Glomerular visceral epithelial cell (primary cell): ENCODE results near the gene PAX7.
"Not testable (repeated sequence)": the region's sequence is repeated elsewhere in the genome, so short reads cannot be mapped to it uniquely, and the experiment has no call there.

Experiments
- DNase-seq: peaks from one replicate; pipeline ENCODE4 v3.0.0-alpha.2; 2016; ENCODE audit errors: extremely low spot score

The PAX7 gene

DNA sequence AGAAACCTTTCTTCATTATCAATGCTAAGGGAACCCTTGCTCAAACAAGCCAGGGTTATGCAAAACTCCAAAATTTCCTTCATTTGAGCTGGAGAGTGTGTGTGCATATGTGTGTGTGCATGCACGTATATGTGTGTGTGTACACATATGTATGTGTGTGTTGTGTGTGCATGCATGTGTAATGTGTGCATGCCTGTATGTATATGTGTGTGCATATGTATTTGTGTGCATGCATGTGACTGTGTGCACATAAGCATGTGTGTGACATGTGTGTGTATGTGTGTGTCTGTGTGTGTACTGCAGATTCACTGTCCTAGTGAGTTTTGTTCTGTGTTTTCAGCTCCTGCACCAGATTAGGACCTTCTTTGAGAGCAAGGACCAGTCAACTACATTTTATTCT is 28.2 kb downstream of the PAX7 start:
- DNase-seq: no peak

DNA sequence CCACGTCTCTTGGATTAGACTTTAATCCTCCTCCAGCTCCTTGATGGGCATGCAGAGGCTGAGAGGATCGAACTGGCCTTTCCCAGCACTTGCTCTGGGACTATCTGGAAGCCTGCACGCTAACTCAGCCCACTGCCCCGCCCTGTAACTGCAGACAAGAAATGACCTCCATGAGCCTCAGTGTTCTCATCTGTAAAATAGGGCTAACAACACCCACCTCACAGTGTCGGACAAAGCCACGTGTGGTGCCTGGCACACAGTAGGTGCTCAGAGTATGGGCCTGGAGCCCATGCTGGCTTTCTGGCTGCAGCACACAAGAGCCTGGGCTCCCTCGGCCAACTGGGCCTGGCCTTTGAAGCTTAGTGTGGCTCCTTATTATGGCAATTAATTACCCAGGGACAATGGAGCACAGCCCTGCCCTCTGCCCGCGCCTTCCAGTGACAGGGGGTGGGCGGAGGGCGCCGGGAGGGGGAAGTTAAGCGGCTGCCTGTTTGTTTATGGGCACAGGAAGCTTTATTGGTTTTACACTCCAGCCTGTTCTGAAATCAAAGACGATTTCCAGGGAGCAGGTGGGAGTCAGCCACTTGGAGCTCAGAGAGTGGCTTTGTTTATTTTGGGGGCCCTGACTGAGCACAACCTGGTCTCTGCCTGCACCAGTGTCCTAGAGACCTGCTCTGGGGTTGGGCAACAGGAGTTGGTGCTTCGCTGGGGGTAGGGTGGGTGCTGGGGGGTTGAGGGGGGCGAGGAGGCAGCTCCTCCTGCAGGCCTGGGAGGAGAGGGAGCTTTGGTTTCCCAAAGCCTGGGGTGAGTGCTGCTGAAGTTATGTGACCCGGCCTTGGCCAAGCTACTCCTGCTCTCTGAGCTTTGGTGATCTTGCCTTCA is 31.0 kb downstream of the PAX7 start:
- no peak for DNase-seq

DNA sequence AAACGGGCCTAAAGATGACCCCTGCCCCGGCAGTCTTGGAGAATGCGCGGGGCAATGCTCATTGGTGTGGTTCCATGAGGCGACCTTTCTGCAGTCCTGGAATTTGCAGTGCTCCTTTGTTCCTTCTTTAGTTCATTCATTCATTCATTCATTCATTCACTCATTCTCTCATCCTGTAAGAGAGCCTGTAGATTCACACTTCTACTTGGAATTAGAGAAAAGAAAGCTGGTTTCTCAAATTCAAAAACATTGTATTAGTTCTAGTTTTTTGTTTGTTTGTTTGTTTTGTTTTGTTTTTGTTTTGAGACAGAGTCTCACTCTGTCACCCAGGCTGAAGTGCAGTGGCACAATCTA is 31.6 kb downstream of the PAX7 start:
- DNase-seq: no peak

DNA sequence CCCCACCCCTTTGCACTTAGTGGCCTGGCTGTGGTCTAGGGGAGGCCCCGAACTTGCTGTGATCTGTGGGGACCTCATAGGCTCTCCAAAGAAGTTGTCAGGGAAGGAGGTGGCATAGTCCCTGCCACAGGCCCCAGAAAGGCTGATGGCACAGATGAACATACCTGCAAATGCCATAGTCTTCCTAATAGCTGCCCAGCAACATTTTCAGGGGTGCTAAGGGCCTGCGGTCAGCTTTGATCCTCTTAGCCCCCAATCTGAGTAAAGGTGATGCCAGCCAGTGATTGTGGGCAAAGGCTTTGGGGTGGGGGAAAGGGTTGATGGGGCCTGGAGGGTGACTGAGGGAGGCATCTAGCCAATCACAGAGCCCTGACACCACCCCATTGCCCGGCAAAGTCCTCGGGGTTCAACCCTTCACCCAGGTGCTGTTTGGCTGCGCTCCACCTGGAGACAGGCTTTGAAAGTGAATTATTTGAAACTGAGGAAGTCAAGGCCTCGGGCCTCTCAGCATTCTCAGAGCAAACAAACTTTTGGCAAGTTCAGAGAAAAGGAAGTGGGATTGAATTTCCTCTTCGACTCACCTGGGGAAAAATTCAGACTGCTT is 35.8 kb downstream of the PAX7 start:
- DNase-seq: no peak

GRCh38 chr1:18667333-18667732 is 36.7 kb downstream of the PAX7 start:
- no peak for DNase-seq

- DNase-seq: no peak
These were observed 37.4 kb downstream of the PAX7 start for GRCh38 chr1:18668046-18668445.

DNA sequence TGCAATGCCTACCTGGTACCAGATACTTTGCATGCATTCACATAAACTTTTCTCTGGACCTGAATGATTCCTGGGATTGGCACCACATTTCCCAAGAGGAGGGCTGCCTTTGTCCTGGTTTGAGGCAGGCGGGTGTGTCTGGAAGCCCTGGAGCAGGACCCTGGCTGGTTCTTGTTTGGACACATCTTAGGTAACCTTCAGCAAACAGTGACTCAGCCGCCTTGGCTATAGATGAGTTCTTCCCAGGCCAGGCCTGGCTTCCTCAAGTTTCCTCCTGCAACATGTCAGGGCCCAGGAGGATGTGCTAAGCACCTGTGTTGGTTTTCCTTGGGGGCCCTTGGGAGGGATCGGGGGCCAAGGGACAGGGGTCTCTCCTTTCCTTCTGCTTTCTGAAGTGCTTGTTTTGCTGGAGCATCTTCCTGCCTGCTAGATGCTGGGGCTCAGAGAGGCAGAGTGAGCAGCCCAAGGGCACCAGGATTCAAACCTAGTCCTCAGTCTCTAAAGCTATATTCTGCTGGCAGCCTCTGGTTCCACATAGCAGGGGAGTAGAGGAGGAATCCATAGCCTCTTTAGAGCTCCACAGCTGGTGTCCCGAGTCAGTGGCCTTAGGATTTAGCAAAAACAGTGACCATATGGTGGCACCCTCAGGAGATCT is 38.2 kb downstream of the PAX7 start:
- DNase-seq: no peak

GRCh38 chr1:18670121-18670867 is 39.6 kb downstream of the PAX7 start:
- DNase-seq: no peak

- DNase-seq: no peak
These were observed 40.2 kb downstream of the PAX7 start for GRCh38 chr1:18670868-18671225.

DNA sequence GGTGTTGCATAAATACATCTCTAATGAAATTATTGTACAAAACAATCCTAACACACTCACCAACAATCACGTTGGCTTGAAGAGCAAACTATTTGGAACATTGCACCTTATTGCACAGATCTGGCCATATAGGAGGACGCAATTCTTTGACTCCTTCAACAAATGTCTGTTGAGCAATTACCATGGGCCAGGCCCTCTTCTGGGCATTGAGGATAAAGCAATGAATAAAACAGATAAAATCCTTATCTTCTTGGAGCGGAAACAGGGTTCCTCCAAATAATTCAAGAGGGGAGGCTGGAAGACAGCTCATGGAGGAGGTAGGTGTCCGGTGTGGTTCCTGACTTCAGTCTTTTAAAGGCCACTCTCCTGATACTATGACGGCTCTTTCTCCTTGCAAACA is 43.3 kb downstream of the PAX7 start:
- DNase-seq: no peak

DNA sequence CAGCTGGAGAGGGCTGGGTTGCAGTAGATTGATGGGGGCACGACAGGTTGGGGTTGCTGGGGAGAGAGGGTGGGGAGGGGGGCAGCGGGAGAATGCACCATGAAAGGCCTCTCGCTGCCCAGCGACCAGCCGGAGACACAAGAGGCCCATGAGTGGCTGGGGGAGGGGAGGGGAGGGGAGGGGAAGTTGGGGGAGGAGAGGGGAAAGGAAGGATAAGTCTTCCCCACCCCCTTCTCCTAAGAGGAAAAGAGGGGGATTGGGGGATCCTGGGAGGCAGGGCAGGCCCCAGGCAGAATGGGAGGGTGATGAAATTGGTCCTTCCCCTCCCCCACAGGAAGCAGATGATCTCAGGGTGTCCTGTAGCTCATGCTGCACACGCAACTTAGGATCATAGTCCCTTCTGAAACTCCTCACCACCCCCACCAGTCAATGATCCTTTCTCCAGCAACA is 45.7 kb downstream of the PAX7 start:
- no peak for DNase-seq

DNA sequence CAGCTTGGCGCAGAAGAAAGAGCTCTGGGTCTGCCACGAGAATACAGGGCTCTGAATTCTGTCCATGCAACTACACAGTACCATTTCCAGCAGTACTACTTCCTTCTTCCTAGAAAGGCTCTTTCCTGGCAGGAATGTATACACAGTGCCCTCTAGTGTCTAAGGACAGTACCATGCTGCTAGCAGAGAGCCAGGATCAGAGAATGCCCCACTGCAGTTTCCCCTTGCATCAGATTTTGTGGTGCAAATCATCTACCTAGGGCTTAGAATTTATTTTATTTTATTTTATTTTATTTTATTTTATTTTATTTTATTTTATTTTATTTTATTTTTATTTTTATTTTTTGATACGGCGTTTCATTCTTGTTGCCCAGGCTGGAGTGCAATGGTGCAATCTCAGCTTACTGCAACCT is 50.8 kb downstream of the PAX7 start:
- DNase-seq: peak; percentile 36

DNA sequence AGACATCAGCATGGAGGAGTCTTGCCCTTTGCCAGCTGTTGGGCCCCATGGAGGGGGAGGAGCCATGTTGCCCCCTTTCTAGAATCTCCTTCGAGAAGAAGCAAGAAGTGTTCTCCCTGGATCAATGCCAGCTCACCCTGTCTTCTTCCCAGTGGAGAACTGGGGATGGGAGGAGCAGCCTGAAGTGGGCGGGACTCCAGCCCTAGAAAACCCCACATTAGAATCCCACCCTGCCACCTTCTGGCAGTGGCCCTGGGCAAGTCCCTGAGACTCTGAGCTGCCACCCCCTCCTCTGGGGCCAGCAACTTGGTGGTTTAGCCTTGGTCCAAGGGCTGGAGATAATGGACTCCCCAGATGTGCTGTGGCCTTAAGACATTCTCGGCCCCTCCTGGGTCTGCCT is 51.7 kb downstream of the PAX7 start:
- DNase-seq: no peak

- DNase-seq: no peak
These were observed 53.7 kb downstream of the PAX7 start for GRCh38 chr1:18684303-18684702.

- DNase-seq: no peak
These were observed 55.9 kb downstream of the PAX7 start for GRCh38 chr1:18686540-18686939.

- no peak for DNase-seq
These were observed 56.6 kb downstream of the PAX7 start for GRCh38 chr1:18687273-18687672.

- DNase-seq: no peak
These were observed 61.0 kb downstream of the PAX7 start for GRCh38 chr1:18691648-18692047.

- no peak for DNase-seq
These were observed 62.8 kb downstream of the PAX7 start for GRCh38 chr1:18693256-18694098.

DNA sequence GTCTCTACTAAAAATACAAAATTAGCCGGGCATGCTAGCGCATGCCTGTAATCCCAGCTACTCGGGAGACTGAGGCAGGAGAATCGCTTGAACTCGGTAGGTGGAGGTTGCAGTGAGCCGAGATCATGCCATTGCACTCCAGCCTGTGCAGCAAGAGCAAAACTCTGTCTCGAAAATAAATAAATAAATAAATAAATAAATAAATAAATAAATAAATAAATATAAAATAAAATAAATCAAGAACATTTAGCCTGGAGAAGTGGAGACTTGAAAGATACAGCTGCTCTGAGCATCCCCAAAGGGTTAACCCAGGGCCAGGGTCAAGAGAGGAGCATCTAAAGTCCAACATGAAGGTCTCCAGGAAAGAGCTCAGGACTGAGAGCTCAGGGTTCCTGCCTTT is 63.6 kb downstream of the PAX7 start:
- DNase-seq: not testable (repeated sequence)

- DNase-seq: no peak
These were observed 66.9 kb downstream of the PAX7 start for GRCh38 chr1:18697541-18697940.

- no peak for DNase-seq
These were observed 69.9 kb downstream of the PAX7 start for GRCh38 chr1:18700530-18700929.
